Measurements from ENCODE around the gene CDH23. TPM values are rescaled to one million over a fixed set of nuclear protein-coding genes. Genes with fewer than 3 reads are reported as not detected.

CDH23 gene
- total RNA-seq, 1 donor from 2014 or later, result 0.29 TPM

- CTCF ChIA-PET, result interaction anchor here (0.8 kb wide), 1 partner anchor 9 kb away, joined by 3 read pairs; no protein-coding TSS in a partner anchor
- no peak overlapping the region for H3K4me3 Mint-ChIP-seq
- intact Hi-C loops (cut with micrococcal nuclease), result no loop called here
- H3K4me1 Mint-ChIP-seq, result no peaks in the 10 kb centered on the region
- TF ChIP-seq, protein P1, sequence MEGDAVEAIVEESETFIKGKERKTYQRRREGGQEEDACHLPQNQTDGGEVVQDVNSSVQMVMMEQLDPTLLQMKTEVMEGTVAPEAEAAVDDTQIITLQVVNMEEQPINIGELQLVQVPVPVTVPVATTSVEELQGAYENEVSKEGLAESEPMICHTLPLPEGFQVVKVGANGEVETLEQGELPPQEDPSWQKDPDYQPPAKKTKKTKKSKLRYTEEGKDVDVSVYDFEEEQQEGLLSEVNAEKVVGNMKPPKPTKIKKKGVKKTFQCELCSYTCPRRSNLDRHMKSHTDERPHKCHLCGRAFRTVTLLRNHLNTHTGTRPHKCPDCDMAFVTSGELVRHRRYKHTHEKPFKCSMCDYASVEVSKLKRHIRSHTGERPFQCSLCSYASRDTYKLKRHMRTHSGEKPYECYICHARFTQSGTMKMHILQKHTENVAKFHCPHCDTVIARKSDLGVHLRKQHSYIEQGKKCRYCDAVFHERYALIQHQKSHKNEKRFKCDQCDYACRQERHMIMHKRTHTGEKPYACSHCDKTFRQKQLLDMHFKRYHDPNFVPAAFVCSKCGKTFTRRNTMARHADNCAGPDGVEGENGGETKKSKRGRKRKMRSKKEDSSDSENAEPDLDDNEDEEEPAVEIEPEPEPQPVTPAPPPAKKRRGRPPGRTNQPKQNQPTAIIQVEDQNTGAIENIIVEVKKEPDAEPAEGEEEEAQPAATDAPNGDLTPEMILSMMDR (IDR thresholded peaks at IDR 0.05), result no peak
- POLR2A ChIA-PET, result no interaction called here
- no peak overlapping the region for H3K27ac Mint-ChIP-seq
- H3K9me3 Mint-ChIP-seq, result no peaks in the 10 kb centered on the region
- H3K36me3 Mint-ChIP-seq (ENCODE audit: low read depth), result no peaks in the 10 kb centered on the region
- peaks cover 3% of the 10 kb centered on the region for H3K27me3 Mint-ChIP-seq
- DNase-seq (no peak), ATAC-seq (ENCODE audit: low read depth) (no peak)
Observed at GRCh38 chr10:71604324-71605018, 207.8 kb downstream of the CDH23 start.

GRCh38 chr10:71605263-71605962, 208.7 kb downstream of the CDH23 start:
- no peaks in the 10 kb centered on the region for H3K36me3 Mint-ChIP-seq (ENCODE audit: low read depth)
- DNase-seq, result no peak
- no peaks in the 10 kb centered on the region for H3K9me3 Mint-ChIP-seq
- ATAC-seq (ENCODE audit: low read depth), result no peak
- no peaks in the 10 kb centered on the region for H3K4me1 Mint-ChIP-seq
- H3K4me3 Mint-ChIP-seq, result no peak overlapping the region
- no peak overlapping the region for H3K27ac Mint-ChIP-seq
- H3K27me3 Mint-ChIP-seq, result peaks cover 3% of the 10 kb centered on the region
- ChIA-PET POLR2A (no interaction called here), CTCF (no interaction called here)
- intact Hi-C loops (cut with micrococcal nuclease), result no loop called here
- TF ChIP-seq, protein P1 (IDR thresholded peaks at IDR 0.05), result no peak

DNA sequence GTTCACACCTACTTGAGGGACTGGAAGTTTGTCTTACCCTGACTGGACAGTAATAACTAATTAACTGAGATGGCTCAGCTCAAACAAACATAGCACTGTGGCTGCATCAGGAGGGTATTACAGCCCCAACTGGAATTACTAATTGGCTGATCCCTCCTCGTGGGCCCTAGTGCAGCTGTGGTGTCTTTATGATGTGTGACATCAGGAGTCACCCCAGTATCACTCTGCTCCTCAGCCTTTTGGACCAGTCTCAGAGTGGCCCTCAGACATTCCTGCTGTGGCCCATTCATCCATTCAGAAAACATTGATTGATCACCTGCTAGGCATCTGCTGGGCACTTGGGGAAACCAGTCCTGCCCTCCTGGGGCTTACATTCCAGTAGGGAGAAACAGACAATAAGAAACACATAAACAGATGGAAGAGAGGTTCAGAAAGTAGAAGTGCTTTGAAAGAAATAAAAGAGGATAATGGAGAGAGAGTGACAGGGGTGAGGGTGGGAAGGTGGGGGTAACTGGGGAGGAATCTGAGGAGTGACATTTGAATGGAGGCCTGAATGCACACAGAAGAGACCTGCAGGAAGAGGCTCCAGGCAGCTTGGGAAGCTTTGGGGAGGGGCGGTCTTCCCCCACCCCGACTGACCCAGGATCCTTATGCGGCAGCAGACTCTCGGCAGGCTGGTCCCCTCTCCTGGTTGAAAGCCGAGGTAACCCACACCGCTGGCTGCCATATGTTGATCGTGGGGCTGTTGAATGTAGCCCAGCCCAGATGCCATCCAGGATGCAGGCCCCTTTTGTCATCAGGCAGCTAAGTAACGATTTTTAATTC, 209.7 kb downstream of the CDH23 start:
- H3K27me3 Mint-ChIP-seq, result peaks cover 3% of the 10 kb centered on the region
- CTCF ChIA-PET, result interaction anchor here (1.3 kb wide), 1 partner anchor 8 kb away, joined by 4 read pairs; no protein-coding TSS in a partner anchor
- ATAC-seq (ENCODE audit: low read depth), result no peak
- no peak for DNase-seq
- no peaks in the 10 kb centered on the region for H3K9me3 Mint-ChIP-seq
- intact Hi-C loops (cut with micrococcal nuclease), result no loop called here
- H3K4me3 Mint-ChIP-seq, result no peak overlapping the region
- no peaks in the 10 kb centered on the region for H3K4me1 Mint-ChIP-seq
- no peak overlapping the region for H3K27ac Mint-ChIP-seq
- TF ChIP-seq, protein P1 (IDR thresholded peaks at IDR 0.05), result no peak
- POLR2A ChIA-PET, result no interaction called here
- H3K36me3 Mint-ChIP-seq (ENCODE audit: low read depth), result no peaks in the 10 kb centered on the region

GRCh38 chr10:71607082-71607443, 210.3 kb downstream of the CDH23 start:
- no peaks in the 10 kb centered on the region for H3K36me3 Mint-ChIP-seq (ENCODE audit: low read depth)
- TF ChIP-seq, protein P1 (IDR thresholded peaks at IDR 0.05), result no peak
- no peak for DNase-seq
- H3K4me3 Mint-ChIP-seq, result no peak overlapping the region
- no peaks in the 10 kb centered on the region for H3K9me3 Mint-ChIP-seq
- peaks cover 3% of the 10 kb centered on the region for H3K27me3 Mint-ChIP-seq
- no peak for ATAC-seq (ENCODE audit: low read depth)
- intact Hi-C loops (cut with micrococcal nuclease), result no loop called here
- ChIA-PET POLR2A (no interaction called here), CTCF (interaction anchor here (1.3 kb wide), 1 partner anchor 9 kb away, joined by 4 read pairs; no protein-coding TSS in a partner anchor)
- H3K27ac Mint-ChIP-seq, result no peak overlapping the region
- no peaks in the 10 kb centered on the region for H3K4me1 Mint-ChIP-seq

All from activated B cell treated with CpG ODN at 0.5 μM for 24 hours (primary cell).